Activated naive CD8-positive, alpha-beta T cell treated with anti-CD3 and anti-CD28 coated beads, Interleukin-2, amount 10 ng/mL, durations not matched to agents 7 days and 5 days (primary cell): ENCODE data around the gene CEP170. TPM values are rescaled to one million over a fixed set of nuclear protein-coding genes. Genes with fewer than 3 reads are reported as not detected.

Source experiments
- ATAC-seq: fragments of 150-1000 bp; cut with Tn5 transposase; one replicate; pipeline ENCODE4 v1.10.0; 2021; ENCODE audit warnings: low read depth, moderate library complexity
- POLR2A ChIA-PET: fragments of 350-600 bp; sonication (Branson Sonifier 250); formaldehyde crosslinking; loops from one replicate; lab custom pipeline; 2021; ENCODE audit warnings: antibody characterized with exemption; lab: Charles Lee
- DNase-seq: peaks from one replicate; pipeline ENCODE4 v3.0.0; 2021
- H3K27ac Mint-ChIP-seq: one replicate; pipeline ENCODE4 v1.8.0; 2022; ENCODE audit warnings: mild to moderate bottlenecking, mixed read lengths
- H3K27me3 Mint-ChIP-seq: one replicate; pipeline ENCODE4 v1.8.0; 2022; ENCODE audit warnings: mild to moderate bottlenecking, moderate library complexity, mixed read lengths
- H3K36me3 Mint-ChIP-seq: one replicate; pipeline ENCODE4 v1.8.0; 2021; ENCODE audit warnings: mild to moderate bottlenecking, mixed read lengths
- H3K4me1 Mint-ChIP-seq: one replicate; pipeline ENCODE4 v1.8.0; 2021; ENCODE audit warnings: mixed read lengths
- H3K4me3 Mint-ChIP-seq: one replicate; pipeline ENCODE4 v1.8.0; 2022; ENCODE audit warnings: mild to moderate bottlenecking, moderate library complexity, mixed read lengths
- H3K9me3 Mint-ChIP-seq: one replicate; pipeline ENCODE4 v1.8.0; 2021; ENCODE audit warnings: mixed read lengths
- total RNA-seq, 2 experiments: library from RNA; stranded (reverse); gene quantifications; one replicate each; pipeline ENCODE4 v1.2.3, GENCODE V29; 2021

CEP170 gene
- 10 to 100 TPM; 36.1 to 37.8 TPM for total RNA-seq

GRCh38 chr1:243254927-243255790 lies at the start of gene CEP170:
Gene CEP170, minus strand, starts transcription at chr1:243255281. Its CDS starts 30,001 bp downstream, at chr1:243225280.
- Mint-ChIP-seq H3K9me3 (no peaks in the 10 kb centered on the region), H3K27me3 (no peaks in the 10 kb centered on the region), H3K4me3 (peak within 1 kb of the TSS; percentile 97), H3K27ac (peak within 1 kb of the TSS; percentile 99), H3K36me3 (peaks cover 4% of the 10 kb centered on the region), H3K4me1 (peaks cover 27% of the 10 kb centered on the region)
- DNase-seq = peak; percentile 86
- ATAC-seq = peak; percentile 62
- POLR2A ChIA-PET = interaction anchor here (0.7 to 2.6 kb wide), 8 partner anchors 9 to 793 kb away, joined by 3 to 14 read pairs (median 4); no protein-coding TSS in a partner anchor

DNA sequence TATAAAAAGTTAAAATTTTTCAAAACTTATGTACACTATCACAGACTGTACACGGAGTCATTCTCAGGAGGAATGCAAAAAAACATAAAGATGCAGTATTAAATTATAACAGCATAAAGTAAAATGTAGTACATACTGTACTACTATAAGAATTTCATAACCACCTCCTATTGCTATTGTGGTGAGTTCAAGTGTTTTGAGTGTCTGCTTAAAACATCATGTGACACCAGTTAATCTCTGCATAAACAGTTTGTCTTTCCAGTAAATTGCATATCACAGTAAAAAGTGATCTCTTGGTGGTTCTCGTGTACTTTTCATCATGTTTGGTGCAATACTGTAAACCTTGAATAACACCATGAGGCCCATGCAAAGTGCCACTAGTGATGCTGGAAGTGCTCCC lies 46.0 kb upstream of the CEP170 start:
- Mint-ChIP-seq H3K36me3 (peaks cover 39% of the 10 kb centered on the region), H3K4me1 (no peaks in the 10 kb centered on the region), H3K9me3 (peaks cover 11% of the 10 kb centered on the region), H3K27ac (no peak overlapping the region), H3K4me3 (no peak overlapping the region), H3K27me3 (no peaks in the 10 kb centered on the region)
- POLR2A ChIA-PET = no interaction called here
- no peak for ATAC-seq
- DNase-seq = no peak

- DNase-seq (no peak), ATAC-seq (no peak)
- Mint-ChIP-seq H3K4me1 (no peaks in the 10 kb centered on the region), H3K27me3 (no peaks in the 10 kb centered on the region), H3K9me3 (peaks cover 14% of the 10 kb centered on the region), H3K4me3 (no peak overlapping the region), H3K36me3 (peaks cover 49% of the 10 kb centered on the region), H3K27ac (no peak overlapping the region)
- POLR2A ChIA-PET = no interaction called here
These were observed 44.0 kb upstream of the CEP170 start for GRCh38 chr1:243299069-243299468.

DNA sequence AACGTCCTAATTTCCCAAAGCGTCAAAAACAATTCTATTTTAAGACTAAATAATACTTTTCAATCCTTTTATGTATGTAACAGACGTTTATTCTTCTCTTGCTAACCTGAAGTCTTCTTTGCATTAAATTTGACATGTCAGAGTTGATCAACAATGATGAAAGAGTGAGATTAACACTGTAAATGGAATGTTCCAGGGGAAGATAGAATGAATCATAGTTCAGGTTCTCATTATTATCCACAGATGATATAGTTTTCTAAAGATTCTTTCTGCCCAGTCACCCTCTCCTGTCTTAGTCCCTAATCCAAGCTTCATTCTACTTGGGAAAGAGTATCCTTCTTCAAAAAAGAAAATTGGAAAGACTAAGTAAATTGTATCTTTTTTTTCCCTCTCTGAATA lies 39.6 kb upstream of the CEP170 start:
- Mint-ChIP-seq H3K27me3 (no peaks in the 10 kb centered on the region), H3K4me1 (no peaks in the 10 kb centered on the region), H3K36me3 (peaks cover 58% of the 10 kb centered on the region), H3K27ac (no peak overlapping the region), H3K4me3 (no peak overlapping the region), H3K9me3 (peaks cover 12% of the 10 kb centered on the region)
- POLR2A ChIA-PET = no interaction called here
- no peak for ATAC-seq
- DNase-seq = no peak

DNA sequence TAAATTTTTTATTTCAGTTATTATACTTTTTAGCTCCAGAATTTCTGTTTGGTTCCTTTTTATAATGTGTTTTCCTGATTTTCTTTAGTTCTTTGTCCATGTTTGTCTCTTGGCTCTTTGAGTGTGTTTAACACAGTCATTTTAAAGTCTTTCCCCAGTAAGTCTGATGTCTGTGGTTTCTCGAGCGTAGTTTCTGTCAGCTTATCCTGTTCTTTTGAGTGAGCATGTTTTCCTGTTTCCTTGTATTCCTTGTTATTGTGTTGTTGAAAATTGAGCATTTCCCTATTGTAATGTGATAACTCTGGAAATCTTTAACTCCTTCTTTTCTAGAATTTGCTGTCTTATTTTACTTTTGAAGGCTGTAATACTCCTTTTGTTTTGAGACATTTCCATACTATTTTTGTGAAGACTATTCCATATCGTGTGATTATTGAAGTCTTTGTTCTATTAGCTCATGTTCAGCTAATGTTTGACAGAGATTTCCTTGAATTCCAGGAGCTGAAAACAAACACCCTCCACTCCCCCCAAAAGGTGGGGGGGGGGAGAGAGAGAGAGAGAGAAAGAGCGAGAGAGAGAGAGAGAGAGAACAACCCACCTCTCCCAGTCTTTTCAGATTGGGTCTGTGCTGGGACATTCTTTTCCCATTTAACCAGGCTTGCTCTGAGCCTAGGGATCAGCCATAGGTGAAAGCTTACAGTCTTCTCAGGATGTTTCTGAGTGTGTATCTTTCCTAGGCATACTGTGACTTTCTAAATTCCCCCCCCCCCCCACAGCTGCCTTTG lies 39.1 kb upstream of the CEP170 start:
- Mint-ChIP-seq H3K4me3 (no peak overlapping the region), H3K9me3 (peaks cover 12% of the 10 kb centered on the region)
- ATAC-seq = no peak

DNA sequence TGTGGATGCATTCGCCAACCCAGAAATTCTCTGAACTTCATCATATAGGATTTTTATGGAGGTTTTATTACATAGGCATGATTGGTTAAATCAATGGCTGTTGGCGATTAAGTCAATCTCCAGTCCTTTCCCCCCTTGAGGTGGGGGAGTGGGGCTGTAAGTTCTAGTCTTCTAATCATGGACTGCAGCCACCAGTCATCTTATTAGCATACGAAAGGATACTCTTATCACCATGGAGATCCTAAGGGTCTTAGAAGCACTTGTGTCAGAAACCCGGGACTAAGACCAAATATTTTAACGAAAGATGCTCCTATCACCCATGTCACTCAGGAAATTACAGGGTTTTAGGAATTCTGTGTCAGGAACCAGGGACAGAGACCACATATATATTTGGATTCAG lies 37.0 kb upstream of the CEP170 start:
- POLR2A ChIA-PET = no interaction called here
- peaks cover 61% of the 10 kb centered on the region for H3K36me3 Mint-ChIP-seq
- peaks cover 11% of the 10 kb centered on the region for H3K9me3 Mint-ChIP-seq
- ATAC-seq (no peak), DNase-seq (no peak)
- no peak overlapping the region for H3K4me3 Mint-ChIP-seq
- no peak overlapping the region for H3K27ac Mint-ChIP-seq
- H3K27me3 Mint-ChIP-seq = no peaks in the 10 kb centered on the region
- peaks cover 11% of the 10 kb centered on the region for H3K4me1 Mint-ChIP-seq

More for the DNA sequence above, 39.1 kb upstream of the CEP170 start:
- H3K27ac Mint-ChIP-seq = no peak overlapping the region
- no peaks in the 10 kb centered on the region for H3K27me3 Mint-ChIP-seq
- POLR2A ChIA-PET = no interaction called here
- DNase-seq = no peak
- H3K36me3 Mint-ChIP-seq = peaks cover 60% of the 10 kb centered on the region
- no peaks in the 10 kb centered on the region for H3K4me1 Mint-ChIP-seq

GRCh38 chr1:243291292-243291691 lies 36.2 kb upstream of the CEP170 start:
- no peak for ATAC-seq
- no peak overlapping the region for H3K4me3 Mint-ChIP-seq
- H3K27ac Mint-ChIP-seq = no peak overlapping the region
- no peaks in the 10 kb centered on the region for H3K27me3 Mint-ChIP-seq
- peaks cover 57% of the 10 kb centered on the region for H3K36me3 Mint-ChIP-seq
- POLR2A ChIA-PET = no interaction called here
- no peak for DNase-seq
- peaks cover 13% of the 10 kb centered on the region for H3K4me1 Mint-ChIP-seq
- peaks cover 6% of the 10 kb centered on the region for H3K9me3 Mint-ChIP-seq

GRCh38 chr1:243288062-243288461 lies 33.0 kb upstream of the CEP170 start:
- peaks cover 46% of the 10 kb centered on the region for H3K36me3 Mint-ChIP-seq

DNA sequence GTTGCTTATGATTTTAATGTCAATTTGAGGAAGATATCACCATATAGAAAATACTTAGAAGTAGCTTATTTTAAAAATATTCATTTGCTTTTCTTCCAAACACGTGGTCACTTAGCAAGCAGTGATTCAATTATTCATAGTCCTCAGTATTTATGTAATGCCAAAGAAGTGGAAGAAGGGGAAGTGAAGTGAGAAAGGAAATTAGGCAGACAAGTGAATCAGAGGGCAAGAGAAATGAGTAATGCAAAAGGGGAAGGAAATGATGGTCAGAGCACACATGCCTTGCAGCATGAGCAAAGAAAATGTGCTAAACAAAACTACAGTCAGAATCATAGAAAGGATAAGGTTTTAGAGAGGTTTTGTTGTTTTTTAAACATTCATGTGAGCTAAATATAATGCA lies 32.6 kb upstream of the CEP170 start:
- ATAC-seq (peak; percentile 82), DNase-seq (no peak)
- POLR2A ChIA-PET = interaction anchor here (1.8 kb wide), 1 partner anchor 32 kb away, joined by 5 read pairs; the partner anchor contains the start of genes CEP170 and SDCCAG8
- peak overlapping the region; percentile 2 for H3K4me3 Mint-ChIP-seq
- H3K9me3 Mint-ChIP-seq = peaks cover 2% of the 10 kb centered on the region
- H3K36me3 Mint-ChIP-seq = peaks cover 43% of the 10 kb centered on the region
- H3K4me1 Mint-ChIP-seq = peaks cover 14% of the 10 kb centered on the region
- H3K27ac Mint-ChIP-seq = peak overlapping the region; percentile 63
- no peaks in the 10 kb centered on the region for H3K27me3 Mint-ChIP-seq

More at GRCh38 chr1:243288062-243288461, 33.0 kb upstream of the CEP170 start:
- ATAC-seq (no peak), DNase-seq (no peak)
- Mint-ChIP-seq H3K27me3 (no peaks in the 10 kb centered on the region), H3K4me3 (peak overlapping the region; percentile 2), H3K27ac (peak overlapping the region; percentile 63), H3K9me3 (peaks cover 1% of the 10 kb centered on the region), H3K4me1 (peaks cover 14% of the 10 kb centered on the region)
- POLR2A ChIA-PET = interaction anchor here (1.8 kb wide), 1 partner anchor 33 kb away, joined by 5 read pairs; the partner anchor contains the start of genes CEP170 and SDCCAG8

DNA sequence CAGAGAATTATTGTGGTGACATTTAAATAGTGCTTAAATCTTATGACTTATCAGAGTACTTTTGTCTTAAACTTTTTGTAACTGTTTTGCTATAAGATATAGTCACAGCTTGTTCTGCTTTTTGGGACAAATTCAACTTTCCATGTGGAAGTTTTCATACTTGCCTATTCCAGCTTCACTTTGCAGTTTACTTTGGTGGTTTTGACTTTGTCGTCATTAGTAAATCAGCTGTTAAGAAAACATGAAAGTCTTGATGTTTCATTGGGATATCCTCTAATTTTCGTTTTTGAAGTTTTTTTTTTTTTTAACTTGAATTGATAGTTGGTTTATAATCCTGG lies 32.0 kb upstream of the CEP170 start:
- Mint-ChIP-seq H3K27me3 (no peaks in the 10 kb centered on the region), H3K4me3 (no peak overlapping the region), H3K36me3 (peaks cover 44% of the 10 kb centered on the region), H3K4me1 (peaks cover 14% of the 10 kb centered on the region), H3K9me3 (peaks cover 2% of the 10 kb centered on the region), H3K27ac (no peak overlapping the region)
- POLR2A ChIA-PET = interaction anchor here (1.8 kb wide), 1 partner anchor 32 kb away, joined by 5 read pairs; the partner anchor contains the start of genes CEP170 and SDCCAG8
- DNase-seq (no peak), ATAC-seq (no peak)

DNA sequence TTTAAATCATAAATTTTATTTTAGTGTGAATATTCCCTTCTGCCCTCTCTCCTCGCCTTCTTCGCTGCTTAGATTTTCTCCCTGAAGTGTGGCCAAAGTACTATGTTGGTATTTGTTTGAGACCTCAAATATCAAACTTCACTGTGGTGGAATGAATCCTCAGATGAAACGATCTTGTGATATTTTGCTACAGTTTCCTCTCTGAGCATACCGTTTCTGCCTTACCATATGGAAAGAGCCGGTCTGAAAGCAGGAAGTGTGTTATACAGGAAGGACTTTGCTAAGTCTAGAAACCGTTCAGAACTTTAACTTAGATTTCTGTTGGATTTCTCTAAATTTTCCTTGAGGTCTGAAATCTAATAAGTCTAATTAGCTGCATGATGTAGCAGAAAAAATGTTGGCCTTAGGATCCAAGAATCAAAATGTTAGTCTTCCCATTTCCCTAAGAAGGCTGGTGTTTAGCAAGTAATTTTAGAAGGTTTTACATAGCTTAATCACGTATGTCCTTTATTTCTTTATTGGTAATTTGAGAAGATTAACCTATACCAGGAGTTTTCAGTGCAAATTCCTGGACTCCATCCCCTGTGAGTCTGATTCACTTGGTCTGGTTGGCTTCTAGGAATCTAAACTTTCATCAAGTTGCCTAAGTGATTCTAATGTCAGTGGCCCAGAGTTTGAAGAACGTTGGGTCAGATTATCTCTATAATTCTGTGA lies 31.5 kb upstream of the CEP170 start:
- H3K9me3 Mint-ChIP-seq = peaks cover 2% of the 10 kb centered on the region
- H3K27me3 Mint-ChIP-seq = no peaks in the 10 kb centered on the region
- peaks cover 14% of the 10 kb centered on the region for H3K4me1 Mint-ChIP-seq
- DNase-seq (no peak), ATAC-seq (peak; percentile 33)
- H3K4me3 Mint-ChIP-seq = peak overlapping the region; percentile 45
- peaks cover 47% of the 10 kb centered on the region for H3K36me3 Mint-ChIP-seq
- POLR2A ChIA-PET = interaction anchor here (1.8 kb wide), 1 partner anchor 31 kb away, joined by 5 read pairs; the partner anchor contains the start of genes CEP170 and SDCCAG8
- peak overlapping the region; percentile 78 for H3K27ac Mint-ChIP-seq

- Mint-ChIP-seq H3K27ac (no peak overlapping the region), H3K27me3 (no peaks in the 10 kb centered on the region), H3K4me1 (peaks cover 3% of the 10 kb centered on the region), H3K4me3 (no peak overlapping the region), H3K36me3 (peaks cover 38% of the 10 kb centered on the region), H3K9me3 (peaks cover 2% of the 10 kb centered on the region)
- no peak for ATAC-seq
- DNase-seq = no peak
- POLR2A ChIA-PET = interaction anchor here (0.6 kb wide), 1 partner anchor 974 kb away, joined by 5 read pairs; no protein-coding TSS in a partner anchor
These were observed 26.6 kb upstream of the CEP170 start for GRCh38 chr1:243281672-243282071.
